Type B pancreatic cell (in vitro differentiated cells): Measurements from ENCODE around the gene SNRNP48. TPM values are rescaled to one million over a fixed set of nuclear protein-coding genes. Genes with fewer than 3 reads are reported as not detected.

ENCODE experiments used
- DNase-seq: peaks from one replicate; pipeline ENCODE4 v3.0.0; 2021; ENCODE audit warnings: mixed read lengths; ENCODE audit not compliant: unreplicated experiment; ENCODE audit errors: extremely low spot score
- H3K27ac Mint-ChIP-seq: 2 replicates; pipeline ENCODE4 v1.8.0; 2021; ENCODE audit warnings: mild to moderate bottlenecking, mixed read lengths
- H3K27me3 Mint-ChIP-seq: 2 replicates; pipeline ENCODE4 v1.8.0; 2021; ENCODE audit warnings: mixed read lengths
- H3K36me3 Mint-ChIP-seq: 2 replicates; pipeline ENCODE4 v1.8.0; 2021; ENCODE audit warnings: mixed read lengths
- H3K4me1 Mint-ChIP-seq: one replicate; pipeline ENCODE4 v1.8.0; 2021; ENCODE audit warnings: mixed read lengths; ENCODE audit not compliant: unreplicated experiment
- H3K4me3 Mint-ChIP-seq: 2 replicates; pipeline ENCODE4 v1.8.0; 2021; ENCODE audit warnings: mild to moderate bottlenecking, mixed read lengths
- H3K9me3 Mint-ChIP-seq: 2 replicates; pipeline ENCODE4 v1.8.0; 2021; ENCODE audit warnings: mixed read lengths
- total RNA-seq: library from RNA; stranded (reverse); gene quantifications from 2 replicates; pipeline ENCODE4 v1.2.1, GENCODE V29; 2021; ENCODE audit warnings: low replicate concordance
- TF ChIP-seq, protein P1 (sequence below): fragments of 200-600 bp; sonication (generic); conservative IDR thresholded peaks from 2 replicates; pipeline ENCODE4 v1.5.0; 2021; ENCODE audit warnings: antibody characterized with exemption, mild to moderate bottlenecking

Gene SNRNP48
- total RNA-seq, 1 donor from 2014 or later: 21.5 TPM

- no peak for DNase-seq
- Mint-ChIP-seq H3K4me3 (no peak overlapping the region), H3K9me3 (no peaks in the 10 kb centered on the region), H3K27me3 (no peaks in the 10 kb centered on the region), H3K27ac (no peak overlapping the region), H3K36me3 (peaks cover 30% of the 10 kb centered on the region), H3K4me1 (no peaks in the 10 kb centered on the region)
- TF ChIP-seq, protein P1, sequence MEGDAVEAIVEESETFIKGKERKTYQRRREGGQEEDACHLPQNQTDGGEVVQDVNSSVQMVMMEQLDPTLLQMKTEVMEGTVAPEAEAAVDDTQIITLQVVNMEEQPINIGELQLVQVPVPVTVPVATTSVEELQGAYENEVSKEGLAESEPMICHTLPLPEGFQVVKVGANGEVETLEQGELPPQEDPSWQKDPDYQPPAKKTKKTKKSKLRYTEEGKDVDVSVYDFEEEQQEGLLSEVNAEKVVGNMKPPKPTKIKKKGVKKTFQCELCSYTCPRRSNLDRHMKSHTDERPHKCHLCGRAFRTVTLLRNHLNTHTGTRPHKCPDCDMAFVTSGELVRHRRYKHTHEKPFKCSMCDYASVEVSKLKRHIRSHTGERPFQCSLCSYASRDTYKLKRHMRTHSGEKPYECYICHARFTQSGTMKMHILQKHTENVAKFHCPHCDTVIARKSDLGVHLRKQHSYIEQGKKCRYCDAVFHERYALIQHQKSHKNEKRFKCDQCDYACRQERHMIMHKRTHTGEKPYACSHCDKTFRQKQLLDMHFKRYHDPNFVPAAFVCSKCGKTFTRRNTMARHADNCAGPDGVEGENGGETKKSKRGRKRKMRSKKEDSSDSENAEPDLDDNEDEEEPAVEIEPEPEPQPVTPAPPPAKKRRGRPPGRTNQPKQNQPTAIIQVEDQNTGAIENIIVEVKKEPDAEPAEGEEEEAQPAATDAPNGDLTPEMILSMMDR: no peak
Observed at GRCh38 chr6:7579851-7580250, 10.1 kb upstream of the SNRNP48 start.

DNA sequence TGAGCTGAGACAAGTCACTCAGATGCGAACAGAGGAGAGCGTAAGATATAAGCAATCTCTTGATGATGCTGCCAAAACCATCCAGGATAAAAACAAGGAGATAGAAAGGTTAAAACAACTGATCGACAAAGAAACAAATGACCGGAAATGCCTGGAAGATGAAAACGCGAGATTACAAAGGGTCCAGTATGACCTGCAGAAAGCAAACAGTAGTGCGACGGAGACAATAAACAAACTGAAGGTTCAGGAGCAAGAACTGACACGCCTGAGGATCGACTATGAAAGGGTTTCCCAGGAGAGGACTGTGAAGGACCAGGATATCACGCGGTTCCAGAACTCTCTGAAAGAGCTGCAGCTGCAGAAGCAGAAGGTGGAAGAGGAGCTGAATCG lies 9.5 kb upstream of the SNRNP48 start:
- Mint-ChIP-seq H3K4me1 (no peaks in the 10 kb centered on the region), H3K36me3 (peaks cover 33% of the 10 kb centered on the region), H3K9me3 (no peaks in the 10 kb centered on the region), H3K4me3 (no peak overlapping the region), H3K27me3 (no peaks in the 10 kb centered on the region), H3K27ac (no peak overlapping the region)
- TF ChIP-seq, protein P1: no peak
- DNase-seq: no peak

GRCh38 chr6:7580927-7581618 lies 8.9 kb upstream of the SNRNP48 start:
- DNase-seq: no peak
- no peaks in the 10 kb centered on the region for H3K27me3 Mint-ChIP-seq
- H3K27ac Mint-ChIP-seq: no peak overlapping the region
- TF ChIP-seq, protein P1: no peak
- no peaks in the 10 kb centered on the region for H3K4me1 Mint-ChIP-seq
- no peaks in the 10 kb centered on the region for H3K9me3 Mint-ChIP-seq
- H3K36me3 Mint-ChIP-seq: peaks cover 33% of the 10 kb centered on the region
- no peak overlapping the region for H3K4me3 Mint-ChIP-seq

DNA sequence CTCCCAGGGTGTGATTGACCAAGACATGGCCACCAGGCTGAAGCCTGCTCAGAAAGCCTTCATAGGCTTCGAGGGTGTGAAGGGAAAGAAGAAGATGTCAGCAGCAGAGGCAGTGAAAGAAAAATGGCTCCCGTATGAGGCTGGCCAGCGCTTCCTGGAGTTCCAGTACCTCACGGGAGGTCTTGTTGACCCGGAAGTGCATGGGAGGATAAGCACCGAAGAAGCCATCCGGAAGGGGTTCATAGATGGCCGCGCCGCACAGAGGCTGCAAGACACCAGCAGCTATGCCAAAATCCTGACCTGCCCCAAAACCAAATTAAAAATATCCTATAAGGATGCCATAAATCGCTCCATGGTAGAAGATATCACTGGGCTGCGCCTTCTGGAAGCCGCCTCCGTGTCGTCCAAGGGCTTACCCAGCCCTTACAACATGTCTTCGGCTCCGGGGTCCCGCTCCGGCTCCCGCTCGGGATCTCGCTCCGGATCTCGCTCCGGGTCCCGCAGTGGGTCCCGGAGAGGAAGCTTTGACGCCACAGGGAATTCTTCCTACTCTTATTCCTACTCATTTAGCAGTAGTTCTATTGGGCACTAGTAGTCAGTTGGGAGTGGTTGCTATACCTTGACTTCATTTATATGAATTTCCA lies 4.6 kb upstream of the SNRNP48 start:
- H3K9me3 Mint-ChIP-seq: no peaks in the 10 kb centered on the region
- DNase-seq: no peak
- H3K4me1 Mint-ChIP-seq: peaks cover 14% of the 10 kb centered on the region
- peak overlapping the region; percentile 23 for H3K27ac Mint-ChIP-seq
- no peak overlapping the region for H3K4me3 Mint-ChIP-seq
- peaks cover 25% of the 10 kb centered on the region for H3K36me3 Mint-ChIP-seq
- H3K27me3 Mint-ChIP-seq: no peaks in the 10 kb centered on the region
- TF ChIP-seq, protein P1: no peak

- H3K4me1 Mint-ChIP-seq: peaks cover 32% of the 10 kb centered on the region
- TF ChIP-seq, protein P1: no peak
- peak overlapping the region; percentile 61 for H3K4me3 Mint-ChIP-seq
- no peaks in the 10 kb centered on the region for H3K27me3 Mint-ChIP-seq
- peak overlapping the region; percentile 88 for H3K27ac Mint-ChIP-seq
- no peaks in the 10 kb centered on the region for H3K9me3 Mint-ChIP-seq
- no peak for DNase-seq
- H3K36me3 Mint-ChIP-seq: peaks cover 25% of the 10 kb centered on the region
Observed at GRCh38 chr6:7587631-7588100, 2.3 kb upstream of the SNRNP48 start.
